ENCODE data around the gene TSC22D4. TPM values are rescaled to one million over a fixed set of nuclear protein-coding genes. Genes with fewer than 3 reads are reported as not detected.

Gene TSC22D4
- total RNA-seq, 1 donor from 2014 or later: 46.9 TPM

DNA sequence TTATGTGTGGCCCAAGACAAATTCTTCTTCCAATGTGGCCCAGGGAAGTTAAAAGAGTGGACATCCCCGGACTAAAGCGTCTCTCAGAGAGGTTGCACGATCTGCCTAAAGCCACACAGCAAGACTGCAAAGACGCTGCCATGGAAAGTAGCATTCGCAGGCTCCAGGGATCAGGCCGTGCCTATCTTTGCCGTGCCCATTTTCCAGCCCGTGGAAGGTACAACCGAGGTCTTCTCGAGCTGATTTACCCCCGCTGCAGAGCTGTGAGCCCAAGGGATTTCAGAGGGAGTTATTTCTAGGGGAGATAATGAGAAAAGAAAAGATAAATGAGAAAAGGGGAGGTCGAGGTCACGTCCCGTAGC is 3.7 kb upstream of the TSC22D4 start:
- Mint-ChIP-seq H3K27ac (ENCODE audit: unreplicated experiment) (no peak overlapping the region), H3K4me1 (ENCODE audit: unreplicated experiment) (peaks cover 15% of the 10 kb centered on the region), H3K27me3 (ENCODE audit: unreplicated experiment) (no peaks in the 10 kb centered on the region), H3K9me3 (ENCODE audit: unreplicated experiment) (no peaks in the 10 kb centered on the region), H3K36me3 (ENCODE audit: unreplicated experiment) (no peaks in the 10 kb centered on the region), H3K4me3 (ENCODE audit: unreplicated experiment) (peak overlapping the region; percentile 76)
- DNase-seq (ENCODE audit: extremely low spot score, unreplicated experiment): no peak
- TF ChIP-seq, protein P1, sequence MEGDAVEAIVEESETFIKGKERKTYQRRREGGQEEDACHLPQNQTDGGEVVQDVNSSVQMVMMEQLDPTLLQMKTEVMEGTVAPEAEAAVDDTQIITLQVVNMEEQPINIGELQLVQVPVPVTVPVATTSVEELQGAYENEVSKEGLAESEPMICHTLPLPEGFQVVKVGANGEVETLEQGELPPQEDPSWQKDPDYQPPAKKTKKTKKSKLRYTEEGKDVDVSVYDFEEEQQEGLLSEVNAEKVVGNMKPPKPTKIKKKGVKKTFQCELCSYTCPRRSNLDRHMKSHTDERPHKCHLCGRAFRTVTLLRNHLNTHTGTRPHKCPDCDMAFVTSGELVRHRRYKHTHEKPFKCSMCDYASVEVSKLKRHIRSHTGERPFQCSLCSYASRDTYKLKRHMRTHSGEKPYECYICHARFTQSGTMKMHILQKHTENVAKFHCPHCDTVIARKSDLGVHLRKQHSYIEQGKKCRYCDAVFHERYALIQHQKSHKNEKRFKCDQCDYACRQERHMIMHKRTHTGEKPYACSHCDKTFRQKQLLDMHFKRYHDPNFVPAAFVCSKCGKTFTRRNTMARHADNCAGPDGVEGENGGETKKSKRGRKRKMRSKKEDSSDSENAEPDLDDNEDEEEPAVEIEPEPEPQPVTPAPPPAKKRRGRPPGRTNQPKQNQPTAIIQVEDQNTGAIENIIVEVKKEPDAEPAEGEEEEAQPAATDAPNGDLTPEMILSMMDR (IDR thresholded peaks at IDR 0.05): no peak

DNA sequence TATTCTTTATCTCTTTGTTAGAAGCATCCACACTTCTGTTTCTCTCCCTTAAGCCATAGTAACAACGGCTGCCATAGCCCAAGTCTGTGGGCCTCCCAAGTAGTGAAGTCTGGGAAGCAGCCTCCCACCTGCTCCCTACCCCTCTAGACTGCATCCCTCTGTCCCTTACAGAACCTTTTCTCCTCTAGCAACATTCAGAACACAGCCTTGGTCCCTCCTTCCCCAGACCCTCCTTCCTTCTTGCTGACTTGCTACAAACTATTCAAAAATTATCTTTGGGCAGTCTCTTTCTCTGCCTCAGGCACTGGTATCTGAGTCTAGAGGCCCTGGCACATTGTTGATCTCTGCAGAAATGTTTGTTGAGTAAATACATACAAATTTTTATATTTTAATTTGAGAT is 2.5 kb upstream of the TSC22D4 start:
- TF ChIP-seq, protein P1 (IDR thresholded peaks at IDR 0.05): no peak
- H3K27ac Mint-ChIP-seq (ENCODE audit: unreplicated experiment): no peak overlapping the region
- no peak for DNase-seq (ENCODE audit: extremely low spot score, unreplicated experiment)
- H3K4me1 Mint-ChIP-seq (ENCODE audit: unreplicated experiment): peaks cover 22% of the 10 kb centered on the region
- H3K27me3 Mint-ChIP-seq (ENCODE audit: unreplicated experiment): no peaks in the 10 kb centered on the region
- H3K36me3 Mint-ChIP-seq (ENCODE audit: unreplicated experiment): no peaks in the 10 kb centered on the region
- no peaks in the 10 kb centered on the region for H3K9me3 Mint-ChIP-seq (ENCODE audit: unreplicated experiment)
- no peak overlapping the region for H3K4me3 Mint-ChIP-seq (ENCODE audit: unreplicated experiment)

DNA sequence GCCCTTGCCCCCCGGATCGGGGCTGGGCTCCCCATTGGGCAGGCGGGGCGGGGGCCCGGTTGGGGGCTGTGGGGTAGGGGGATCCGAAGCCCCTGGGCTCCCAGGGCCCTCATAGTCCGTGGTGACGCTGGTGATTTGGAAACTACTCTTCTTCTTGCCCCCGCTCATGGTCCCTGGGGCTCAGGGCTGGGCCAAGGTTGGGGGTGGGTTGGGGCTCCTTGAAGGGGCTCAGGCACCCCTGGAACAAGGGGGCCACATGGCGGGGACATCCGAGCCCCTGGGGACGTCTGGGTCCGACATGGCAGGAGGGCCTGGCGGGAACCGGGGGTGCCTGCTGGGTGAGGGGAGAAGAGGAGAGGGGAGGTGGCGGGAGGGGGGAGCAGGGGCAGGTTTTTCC is 1.1 kb downstream of the TSC22D4 start:
- H3K4me3 Mint-ChIP-seq (ENCODE audit: unreplicated experiment): peak overlapping the region; percentile 89
- peaks cover 4% of the 10 kb centered on the region for H3K36me3 Mint-ChIP-seq (ENCODE audit: unreplicated experiment)
- H3K27ac Mint-ChIP-seq (ENCODE audit: unreplicated experiment): peak overlapping the region; percentile 87
- H3K9me3 Mint-ChIP-seq (ENCODE audit: unreplicated experiment): no peaks in the 10 kb centered on the region
- no peak for DNase-seq (ENCODE audit: extremely low spot score, unreplicated experiment)
- TF ChIP-seq, protein P1 (IDR thresholded peaks at IDR 0.05): no peak
- H3K4me1 Mint-ChIP-seq (ENCODE audit: unreplicated experiment): peaks cover 30% of the 10 kb centered on the region
- H3K27me3 Mint-ChIP-seq (ENCODE audit: unreplicated experiment): no peaks in the 10 kb centered on the region

DNA sequence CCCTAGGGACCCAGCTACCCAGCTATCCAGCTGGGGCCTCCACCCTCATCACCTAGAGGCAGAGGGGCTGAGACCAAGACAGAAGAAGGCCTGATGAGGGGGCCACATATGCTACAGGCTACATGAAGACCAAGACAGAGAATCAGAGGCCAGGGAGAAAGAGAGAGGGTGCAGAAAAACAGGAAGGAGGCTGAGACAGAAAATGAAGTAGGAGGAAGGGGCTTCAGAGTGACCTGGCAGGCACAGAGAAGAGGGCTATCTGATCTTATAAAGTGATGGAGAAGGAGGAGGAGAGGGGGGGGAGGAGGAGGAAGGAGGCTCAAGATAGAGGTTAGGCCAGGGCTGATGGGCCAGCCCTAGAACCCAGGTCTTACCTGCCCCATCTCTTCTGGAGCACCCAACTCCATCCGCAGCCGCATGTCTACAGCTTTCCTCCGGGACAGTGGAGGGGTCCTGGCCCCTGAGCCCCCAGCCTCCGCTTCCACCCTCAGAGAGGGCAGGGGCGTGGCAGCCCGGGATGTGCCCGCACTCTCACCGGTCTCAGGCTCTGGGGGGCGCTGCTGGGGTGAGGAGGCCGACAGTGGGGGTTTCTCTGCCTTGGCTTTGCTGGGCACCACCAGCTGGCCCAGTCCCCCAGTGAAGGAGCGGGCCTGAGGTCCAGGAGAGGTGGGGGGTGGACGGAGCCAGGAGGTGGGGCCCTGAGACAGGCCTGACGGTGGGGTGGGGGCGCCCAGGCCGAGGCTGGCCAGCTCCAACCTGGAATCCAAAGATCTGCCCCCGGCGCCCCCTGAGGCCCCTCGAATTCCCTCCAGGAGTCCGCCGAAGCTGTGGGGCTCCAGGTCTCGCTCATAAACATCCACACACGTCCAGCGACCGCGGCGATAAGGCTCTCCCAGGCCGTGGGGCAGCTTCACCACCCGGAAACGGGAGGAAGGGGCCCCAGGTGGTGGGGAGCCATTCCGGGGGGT is 1.8 kb downstream of the TSC22D4 start:
- peaks cover 4% of the 10 kb centered on the region for H3K36me3 Mint-ChIP-seq (ENCODE audit: unreplicated experiment)
- peak overlapping the region; percentile 47 for H3K27ac Mint-ChIP-seq (ENCODE audit: unreplicated experiment)
- DNase-seq (ENCODE audit: extremely low spot score, unreplicated experiment): no peak
- peak overlapping the region; percentile 89 for H3K4me3 Mint-ChIP-seq (ENCODE audit: unreplicated experiment)
- peaks cover 27% of the 10 kb centered on the region for H3K4me1 Mint-ChIP-seq (ENCODE audit: unreplicated experiment)
- no peaks in the 10 kb centered on the region for H3K9me3 Mint-ChIP-seq (ENCODE audit: unreplicated experiment)
- TF ChIP-seq, protein P1 (IDR thresholded peaks at IDR 0.05): no peak
- no peaks in the 10 kb centered on the region for H3K27me3 Mint-ChIP-seq (ENCODE audit: unreplicated experiment)

DNA sequence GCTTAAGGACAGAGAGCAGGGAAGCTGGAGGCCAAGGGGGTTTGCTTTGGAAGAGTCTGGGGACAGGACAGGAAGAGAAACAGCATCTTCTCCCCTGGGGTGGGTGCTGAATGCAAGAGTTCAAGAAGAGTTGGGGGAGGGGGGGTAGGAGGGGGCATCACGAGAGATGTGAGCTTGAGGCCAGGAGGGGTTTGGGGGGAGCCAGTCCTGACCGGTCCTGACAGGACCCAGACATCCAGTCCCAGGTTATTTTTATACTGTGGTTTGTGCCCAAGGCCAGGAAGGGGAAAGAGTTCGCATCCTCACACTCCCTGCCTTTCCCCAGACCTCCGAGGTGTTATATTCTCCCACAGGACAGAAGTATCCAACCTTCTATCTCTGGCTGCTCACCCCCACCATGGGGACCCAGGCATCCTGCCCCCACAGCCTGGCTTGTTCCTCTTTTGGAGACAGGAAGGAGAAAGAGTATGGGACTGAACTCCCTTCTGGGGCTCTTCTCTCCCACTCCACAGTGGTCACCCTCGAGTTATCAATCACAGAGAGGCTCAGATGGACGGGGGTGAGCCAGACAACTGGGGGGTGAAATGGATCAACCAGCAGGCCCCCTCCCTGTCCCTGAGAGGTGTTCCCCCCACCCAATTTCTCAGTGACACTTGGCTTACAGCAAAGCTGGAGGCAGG is 2.8 kb downstream of the TSC22D4 start:
- Mint-ChIP-seq H3K27me3 (ENCODE audit: unreplicated experiment) (no peaks in the 10 kb centered on the region), H3K4me1 (ENCODE audit: unreplicated experiment) (peaks cover 27% of the 10 kb centered on the region), H3K27ac (ENCODE audit: unreplicated experiment) (peak overlapping the region; percentile 86), H3K9me3 (ENCODE audit: unreplicated experiment) (no peaks in the 10 kb centered on the region), H3K4me3 (ENCODE audit: unreplicated experiment) (peak overlapping the region; percentile 89), H3K36me3 (ENCODE audit: unreplicated experiment) (peaks cover 4% of the 10 kb centered on the region)
- DNase-seq (ENCODE audit: extremely low spot score, unreplicated experiment): no peak
- TF ChIP-seq, protein P1 (IDR thresholded peaks at IDR 0.05): no peak
